Amniotic stem cell (primary cell): ENCODE measurements around the gene SPACA7.

Experiments used
- DNase-seq: peaks from one replicate; lab custom pipeline; 2025; lab: John Stamatoyannopoulos, UW

SPACA7 gene

DNA sequence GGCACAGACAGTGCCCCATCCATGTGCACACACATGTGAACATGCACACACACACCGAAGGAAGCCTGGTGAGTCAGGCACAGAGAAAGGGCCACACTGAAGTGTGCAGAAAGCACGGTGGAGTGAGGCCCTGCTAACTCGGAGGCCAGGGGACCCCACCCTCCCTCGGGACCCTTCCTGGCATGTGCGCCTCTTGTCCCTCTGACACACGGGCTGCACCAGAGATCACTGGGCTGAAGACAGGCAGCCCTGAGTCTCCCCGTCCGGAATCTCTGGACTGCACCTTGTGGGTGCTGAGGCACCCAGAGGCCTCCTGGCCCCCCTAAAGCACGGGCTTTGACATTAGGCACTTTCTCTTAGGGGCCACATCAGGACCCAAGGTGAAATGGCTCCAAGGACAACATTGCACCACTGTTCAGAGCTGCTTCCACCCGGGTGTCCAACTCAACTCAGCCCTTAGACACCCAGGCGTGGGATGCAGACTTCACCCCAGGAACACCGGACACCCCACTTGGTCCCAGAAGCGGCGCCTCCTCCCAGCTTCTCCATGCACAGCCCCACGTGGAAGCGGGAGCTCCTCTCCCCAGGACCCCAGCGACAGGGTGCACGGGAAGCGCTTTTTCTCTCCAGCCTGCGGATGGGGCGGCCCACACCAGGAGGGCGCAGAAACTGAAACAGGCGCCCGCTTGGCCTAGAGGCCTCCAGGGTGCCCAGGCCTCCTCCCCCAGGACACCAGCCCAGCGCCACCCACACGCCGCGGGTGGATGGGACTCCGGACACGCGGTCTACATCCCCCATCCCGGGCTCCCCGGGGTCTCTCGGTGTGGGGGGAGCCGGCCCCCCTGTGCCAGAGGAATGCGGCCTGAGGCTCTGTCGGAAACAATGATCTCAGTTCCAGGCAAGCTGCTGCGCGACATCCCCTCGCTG, 90.2 kb downstream of the SPACA7 start:
- DNase-seq: no peak

DNA sequence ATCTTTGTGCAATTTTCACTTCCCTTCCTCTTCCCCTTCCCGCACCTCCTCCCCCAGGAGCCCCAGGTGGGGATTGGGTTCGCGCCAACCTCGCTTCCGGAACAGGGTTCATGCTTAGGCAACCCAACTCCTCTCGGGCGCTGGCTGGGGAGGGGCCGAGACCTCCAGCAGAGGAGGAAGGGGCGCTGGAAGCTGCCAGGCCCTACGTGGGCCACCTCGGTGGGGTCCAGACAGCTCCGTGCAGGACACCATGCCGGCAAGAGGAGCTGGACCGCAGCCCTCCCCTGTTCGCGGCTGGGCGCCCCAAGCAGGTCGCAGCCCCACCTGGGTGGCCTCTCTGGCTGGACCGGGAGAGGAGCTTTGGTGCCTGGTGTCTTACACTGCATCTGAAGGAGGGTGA, 91.1 kb downstream of the SPACA7 start:
- no peak for DNase-seq

DNA sequence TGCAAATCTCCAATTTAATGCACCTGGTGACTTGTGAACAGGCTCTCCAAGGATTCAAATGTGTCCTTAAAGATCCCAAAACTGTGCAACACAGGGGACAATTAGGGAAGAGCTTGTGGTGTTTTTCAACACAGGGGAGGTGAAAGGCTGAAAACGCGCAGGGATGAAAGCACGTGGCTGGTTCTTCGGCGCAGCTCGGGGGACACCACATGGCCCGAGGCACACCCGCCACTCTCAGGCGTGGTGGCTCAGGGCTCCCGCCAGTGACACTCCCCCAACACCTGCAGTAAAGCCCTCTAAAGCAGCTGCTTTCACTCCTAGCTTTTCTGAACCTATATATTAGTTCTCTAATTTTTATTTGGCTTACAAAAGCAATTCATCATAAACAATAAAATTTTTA, 91.9 kb downstream of the SPACA7 start:
- DNase-seq: no peak

DNA sequence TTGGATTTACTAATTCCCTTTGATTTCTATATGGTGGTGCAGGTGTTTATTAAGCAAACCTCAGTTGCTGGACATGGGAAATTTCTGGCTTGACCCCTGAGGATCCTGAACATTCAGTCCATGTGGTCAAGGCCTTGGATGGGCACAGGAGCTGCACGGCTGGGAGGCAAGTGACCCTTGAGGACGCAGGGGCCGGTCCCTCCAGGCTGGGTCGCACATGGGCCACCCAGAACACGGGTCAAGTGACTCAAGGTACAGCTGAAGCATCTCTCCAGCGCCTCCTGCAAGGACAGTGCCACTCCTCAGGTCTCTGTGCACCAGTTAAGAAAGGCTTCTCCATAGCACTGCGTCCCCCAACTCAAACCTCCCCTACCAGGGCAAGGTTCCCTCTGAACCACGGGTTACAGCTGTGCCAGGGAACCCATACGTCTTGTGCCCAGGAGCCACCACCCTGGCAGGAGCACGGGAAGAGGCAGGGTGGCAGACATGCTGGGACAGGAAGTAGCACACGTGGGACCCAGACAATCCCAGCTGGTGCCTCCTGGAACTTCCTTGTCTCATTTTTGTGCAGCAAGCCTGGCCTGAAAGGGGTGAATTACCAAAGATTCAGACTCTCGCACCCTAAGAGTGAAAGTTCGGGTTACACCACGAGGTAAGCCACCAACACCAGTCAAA, 93.1 kb downstream of the SPACA7 start:
- DNase-seq: no peak

DNA sequence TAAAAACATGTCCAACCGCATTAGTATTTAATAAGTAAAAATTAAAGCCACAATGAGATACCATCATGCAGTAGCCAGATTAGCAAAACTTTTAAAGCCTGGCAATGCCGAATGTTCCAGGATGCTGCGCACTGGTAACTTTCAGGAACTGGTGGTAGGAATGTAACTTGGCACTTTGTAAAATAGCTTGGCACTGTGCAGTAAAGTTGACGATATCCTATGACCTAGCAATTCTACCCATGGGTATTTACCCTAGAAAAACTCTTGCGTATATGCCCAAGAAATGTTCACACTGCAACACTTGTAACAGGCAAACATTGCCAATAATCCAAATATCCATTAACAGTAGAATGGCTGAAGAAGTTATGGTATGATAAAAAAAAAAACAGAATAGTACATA, 97.7 kb downstream of the SPACA7 start:
- no peak for DNase-seq

DNA sequence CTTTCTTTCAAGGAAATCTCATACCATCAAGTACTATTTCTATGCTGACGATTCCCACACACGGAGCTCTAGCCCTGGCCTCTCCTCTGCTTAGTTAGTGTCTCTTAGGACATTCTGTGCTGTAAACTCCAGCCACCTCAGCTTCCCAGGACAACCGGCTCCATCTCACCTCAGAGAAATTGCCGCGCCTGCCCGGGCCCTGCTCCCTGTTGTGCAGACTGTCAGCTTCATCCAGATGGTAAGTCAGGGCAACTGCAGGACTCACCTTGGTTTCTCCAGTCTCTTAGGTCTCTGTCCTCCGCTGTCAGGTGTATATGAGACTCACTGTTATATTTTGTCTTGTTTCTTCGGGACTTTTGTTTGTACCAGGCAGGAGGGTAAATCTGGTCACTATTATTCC, 98.7 kb downstream of the SPACA7 start:
- DNase-seq: no peak

DNA sequence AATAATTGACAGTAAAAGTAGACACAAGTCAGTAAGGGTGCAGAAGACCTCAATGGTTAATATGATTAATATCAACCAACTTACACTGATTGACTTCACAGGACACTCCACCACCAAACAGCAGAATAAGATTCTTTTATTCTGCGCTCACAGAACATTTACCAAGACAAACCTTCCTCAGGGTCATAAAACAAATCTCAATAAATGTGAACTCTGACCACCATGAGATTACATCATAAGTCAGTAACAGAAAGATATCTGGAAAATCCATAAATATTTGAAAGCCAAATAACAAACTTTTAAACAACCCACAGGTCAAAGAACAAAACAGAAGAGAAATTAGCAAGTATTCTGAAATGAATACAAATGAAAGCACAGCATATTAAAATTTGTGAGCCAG, 99.7 kb downstream of the SPACA7 start:
- no peak for DNase-seq

DNA sequence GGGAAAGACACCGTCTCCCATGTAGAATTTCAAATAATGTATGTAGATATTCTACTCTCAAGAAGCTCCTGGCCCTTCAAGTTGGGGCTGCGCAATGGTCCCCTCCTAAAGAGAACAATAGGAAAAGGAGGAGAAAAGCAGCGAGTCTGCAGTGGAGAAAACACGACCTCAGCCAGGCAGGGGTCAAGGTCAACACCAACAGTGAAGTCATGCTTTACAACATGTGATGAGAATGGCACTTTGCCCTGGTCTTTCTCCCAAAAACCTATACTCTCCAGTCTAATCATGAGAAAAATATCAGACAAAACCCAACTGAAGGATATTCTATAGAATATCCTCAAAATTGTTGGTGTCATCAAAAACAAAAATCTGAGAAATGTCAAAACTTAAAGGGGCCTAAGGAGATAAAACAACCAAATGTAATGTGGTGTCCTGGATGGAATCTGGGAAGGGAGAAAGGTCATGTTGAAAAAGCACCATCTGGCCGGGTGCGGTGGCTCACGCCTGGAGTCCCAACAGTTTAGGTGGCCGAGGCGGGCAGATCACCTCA, 101.0 kb downstream of the SPACA7 start:
- DNase-seq: no peak

DNA sequence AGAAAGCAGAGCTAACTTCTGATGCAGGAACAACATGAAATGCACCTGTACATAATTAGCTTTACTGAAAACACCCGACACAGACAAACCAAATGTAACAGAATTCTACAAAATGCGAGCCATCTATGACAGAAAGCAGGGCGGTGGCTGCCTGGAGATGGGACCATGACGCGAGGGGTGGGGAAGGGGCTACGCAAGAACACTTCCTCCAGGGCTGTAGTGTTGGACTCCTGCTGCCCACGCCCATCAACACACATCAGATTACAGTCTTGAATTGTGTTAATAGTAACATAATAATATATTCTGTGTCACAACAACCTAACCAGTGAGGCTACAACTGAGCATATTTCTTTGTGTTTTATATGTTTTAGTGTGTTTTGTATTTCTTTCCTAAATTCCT, 103.2 kb downstream of the SPACA7 start:
- no peak for DNase-seq

DNA sequence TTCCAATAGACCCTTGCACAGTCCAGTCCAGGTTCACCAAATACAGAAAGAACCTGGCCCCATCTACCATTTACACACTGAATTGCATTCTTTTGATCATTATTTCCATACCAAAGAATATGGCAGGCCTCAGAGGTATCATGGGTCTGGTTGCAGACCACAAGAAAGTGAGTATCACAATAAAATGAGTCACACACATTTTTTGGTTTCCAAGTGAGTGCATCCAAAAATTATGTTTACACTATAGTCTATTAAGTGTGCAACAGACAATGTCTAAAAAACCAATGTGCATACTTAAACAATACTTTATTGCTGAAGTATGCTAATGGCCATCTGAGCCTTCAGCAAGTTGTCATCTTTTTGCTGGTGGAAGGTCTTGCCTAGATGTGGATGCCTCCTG, 105.3 kb downstream of the SPACA7 start:
- DNase-seq: no peak

DNA sequence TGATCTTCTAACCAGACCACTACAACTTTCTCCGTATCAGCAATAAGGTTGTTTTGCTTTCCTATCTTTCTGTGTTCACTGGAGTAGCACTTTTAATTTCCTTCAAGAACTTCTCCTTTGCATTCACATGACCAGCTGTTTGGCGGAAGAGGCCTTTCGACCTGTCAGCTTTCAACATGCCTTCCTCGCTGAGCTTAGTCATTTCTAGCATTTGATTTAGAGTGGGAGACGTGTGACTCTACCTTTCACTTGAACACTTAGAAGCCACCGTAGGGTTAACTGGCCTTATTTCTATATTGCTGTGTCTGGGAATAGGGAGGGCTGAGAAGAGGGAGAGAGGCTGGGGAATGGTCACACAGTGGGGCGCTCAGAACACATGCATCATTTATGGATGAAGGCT, 107.1 kb downstream of the SPACA7 start:
- no peak for DNase-seq
